Effector memory CD4-positive, alpha-beta T cell (primary cell): ENCODE results near the gene HOXC12.

Source experiments
- DNase-seq, 3 donors: peaks; one replicate each; pipeline ENCODE4 v3.0.0-alpha.2; 2020
- H3K27ac ChIP-seq: 2 replicates; pipeline ENCODE4 v1.7.0; 2013; ENCODE audit warnings: mild to moderate bottlenecking, low read length, moderate library complexity; ENCODE audit not compliant: insufficient read depth, poor library complexity, severe bottlenecking
- H3K27me3 ChIP-seq: replicated peaks from 2 replicates; pipeline ENCODE4 v1.7.0; 2013; ENCODE audit warnings: mild to moderate bottlenecking, low read length; ENCODE audit not compliant: insufficient read depth, control insufficient read depth, poor library complexity, severe bottlenecking
- H3K36me3 ChIP-seq: 2 replicates; pipeline ENCODE4 v1.7.0; 2013; ENCODE audit warnings: mild to moderate bottlenecking, low read length, moderate library complexity; ENCODE audit not compliant: control insufficient read depth, insufficient read depth
- H3K4me1 ChIP-seq: 2 replicates; pipeline ENCODE4 v1.7.0; 2013; ENCODE audit warnings: low read length, mild to moderate bottlenecking; ENCODE audit not compliant: control insufficient read depth, insufficient read depth, poor library complexity, severe bottlenecking
- H3K4me3 ChIP-seq: 2 replicates; pipeline ENCODE4 v1.7.0; 2013; ENCODE audit warnings: low read length, low read depth, mild to moderate bottlenecking; ENCODE audit not compliant: insufficient read depth, poor library complexity, severe bottlenecking
- H3K9me3 ChIP-seq: 2 replicates; pipeline ENCODE4 v1.7.0; 2013; ENCODE audit warnings: mild to moderate bottlenecking, low read length, moderate library complexity; ENCODE audit not compliant: control insufficient read depth

Gene HOXC12

DNA sequence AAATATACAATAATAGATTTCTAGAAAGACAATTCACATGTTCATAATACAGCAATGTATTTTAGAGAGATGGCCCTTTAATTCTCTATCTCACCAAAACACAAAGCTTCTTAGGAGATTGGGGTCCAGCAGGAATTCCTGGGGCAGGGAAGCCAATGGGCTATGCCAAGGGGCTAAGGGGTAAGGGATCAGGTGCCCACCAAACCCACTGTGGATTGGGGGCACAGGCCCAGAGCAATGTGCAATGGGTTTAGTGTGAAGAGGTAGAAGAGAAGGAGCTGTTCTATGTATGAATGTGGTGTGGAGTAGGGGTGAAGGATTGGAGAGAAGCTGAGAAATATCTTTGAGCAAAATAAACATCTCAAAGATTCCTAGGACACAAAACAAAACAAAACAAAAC, 13.5 kb upstream of the HOXC12 start:
- H3K27me3 ChIP-seq: peaks cover 82% of the 10 kb centered on the region
- H3K27ac ChIP-seq: no peak overlapping the region
- no peaks in the 10 kb centered on the region for H3K9me3 ChIP-seq
- no peaks in the 10 kb centered on the region for H3K4me1 ChIP-seq
- H3K4me3 ChIP-seq: no peak overlapping the region
- no peak for DNase-seq
- no peaks in the 10 kb centered on the region for H3K36me3 ChIP-seq

DNA sequence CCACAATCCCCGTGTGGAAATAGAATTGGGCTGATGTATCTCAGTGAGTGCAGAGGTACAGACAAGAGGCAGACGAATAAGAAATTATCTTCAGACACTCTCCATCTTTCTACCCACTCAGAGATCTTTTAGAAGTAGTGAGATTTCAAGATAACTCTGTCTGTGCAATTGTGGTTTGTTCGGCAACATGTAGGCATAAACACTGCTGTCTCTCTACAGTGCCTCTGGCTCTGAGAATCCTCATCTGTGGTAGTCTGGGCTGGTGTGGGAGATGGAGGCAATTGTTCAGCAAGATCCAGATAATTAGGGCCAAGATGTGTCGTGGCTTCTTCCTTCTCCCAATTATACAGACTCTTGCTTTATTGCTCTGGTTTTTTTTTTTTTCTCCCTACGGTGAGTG, 13.0 kb upstream of the HOXC12 start:
- H3K36me3 ChIP-seq: no peaks in the 10 kb centered on the region
- no peaks in the 10 kb centered on the region for H3K4me1 ChIP-seq
- H3K27me3 ChIP-seq: peaks cover 82% of the 10 kb centered on the region
- no peaks in the 10 kb centered on the region for H3K9me3 ChIP-seq
- no peak overlapping the region for H3K27ac ChIP-seq
- H3K4me3 ChIP-seq: no peak overlapping the region
- no peak for DNase-seq

DNA sequence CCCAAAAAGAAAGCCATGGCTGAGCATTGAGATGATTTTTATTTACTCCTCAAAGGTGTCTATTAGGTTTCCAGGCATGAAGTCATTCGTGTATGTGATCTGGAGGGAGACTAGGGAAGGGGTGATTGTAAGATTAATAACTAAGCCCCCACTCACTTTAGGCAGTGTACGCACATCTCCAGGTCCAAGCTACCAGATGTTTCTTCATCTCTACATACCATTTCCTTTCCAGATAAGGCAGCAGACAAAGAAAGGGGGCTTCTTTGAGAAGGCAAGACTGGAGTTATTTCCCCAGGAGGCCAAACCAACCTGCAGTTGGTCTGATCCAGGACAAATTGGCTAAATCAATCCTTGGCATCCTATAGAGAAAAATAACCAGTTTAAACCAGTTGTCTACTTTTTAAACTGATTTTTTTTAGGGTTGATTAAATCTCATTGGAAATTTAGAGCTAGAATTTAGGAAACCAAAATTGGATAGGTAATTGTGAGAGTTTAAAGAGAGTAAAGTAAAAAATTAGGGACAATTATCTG, 12.2 kb upstream of the HOXC12 start:
- no peak for DNase-seq
- Histone ChIP-seq H3K4me3 (no peak overlapping the region), H3K4me1 (no peaks in the 10 kb centered on the region), H3K27me3 (peaks cover 82% of the 10 kb centered on the region), H3K9me3 (no peaks in the 10 kb centered on the region), H3K27ac (no peak overlapping the region), H3K36me3 (no peaks in the 10 kb centered on the region)

DNA sequence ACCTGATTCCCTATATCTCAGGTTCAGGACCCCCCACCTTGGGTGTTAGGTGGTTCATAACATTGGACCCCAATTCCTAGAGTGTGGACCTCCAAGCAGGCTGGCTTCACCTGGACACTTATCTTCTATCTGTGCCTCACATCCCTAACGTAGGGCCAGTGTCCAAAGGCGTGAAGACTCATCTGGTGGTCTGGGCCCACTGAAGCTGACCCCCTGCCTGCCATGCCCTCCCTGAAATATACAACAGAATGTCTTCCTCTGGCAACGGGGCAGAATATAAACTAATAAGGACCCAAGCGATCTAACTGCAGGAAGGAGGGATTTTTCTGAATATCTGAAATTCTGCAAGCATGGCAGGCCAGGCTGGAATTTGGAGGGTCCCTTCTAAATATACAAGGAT, 10.5 kb upstream of the HOXC12 start:
- H3K27ac ChIP-seq: no peak overlapping the region
- no peak overlapping the region for H3K4me3 ChIP-seq
- no peak for DNase-seq
- H3K27me3 ChIP-seq: peaks cover 83% of the 10 kb centered on the region
- H3K4me1 ChIP-seq: no peaks in the 10 kb centered on the region
- no peaks in the 10 kb centered on the region for H3K9me3 ChIP-seq
- H3K36me3 ChIP-seq: no peaks in the 10 kb centered on the region

DNA sequence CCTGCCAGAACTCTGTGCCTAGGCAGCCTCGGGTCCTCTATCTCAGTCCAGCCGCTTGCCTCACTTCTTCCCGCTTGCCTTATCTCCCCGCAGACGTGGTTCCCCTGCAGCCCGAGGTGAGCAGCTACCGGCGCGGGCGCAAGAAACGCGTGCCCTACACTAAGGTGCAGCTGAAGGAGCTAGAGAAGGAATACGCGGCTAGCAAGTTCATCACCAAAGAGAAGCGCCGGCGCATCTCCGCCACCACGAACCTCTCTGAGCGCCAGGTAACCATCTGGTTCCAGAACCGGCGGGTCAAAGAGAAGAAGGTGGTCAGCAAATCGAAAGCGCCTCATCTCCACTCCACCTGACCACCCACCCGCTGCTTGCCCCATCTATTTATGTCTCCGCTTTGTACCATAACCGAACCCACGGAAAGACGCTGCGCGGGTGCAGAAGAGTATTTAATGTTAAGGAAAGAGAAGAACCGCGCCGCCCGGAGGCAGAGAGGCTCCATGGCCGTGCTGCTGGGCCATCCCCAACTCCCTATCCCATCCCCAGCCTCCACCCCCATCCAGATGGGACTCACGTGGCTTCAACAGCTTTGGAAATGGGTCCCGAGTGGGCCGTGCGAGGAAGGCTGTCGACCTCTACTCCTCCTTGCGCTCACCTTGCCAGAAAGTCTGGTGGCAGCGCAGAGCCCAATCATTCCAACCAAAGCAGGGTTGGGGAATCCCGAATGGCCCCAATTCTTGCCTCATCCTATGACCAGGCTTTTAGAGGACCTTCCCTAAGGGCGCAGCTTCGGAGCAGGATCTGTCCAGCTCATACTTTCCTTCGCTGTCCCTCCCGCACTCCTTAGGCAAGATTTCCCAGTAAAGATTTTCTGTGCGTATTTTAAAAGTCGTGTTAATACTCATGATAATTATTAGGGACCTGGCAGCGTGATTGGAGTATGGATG, 9.5 kb upstream of the HOXC12 start:
- Histone ChIP-seq H3K4me3 (no peak overlapping the region), H3K27ac (no peak overlapping the region), H3K9me3 (no peaks in the 10 kb centered on the region), H3K36me3 (no peaks in the 10 kb centered on the region), H3K4me1 (no peaks in the 10 kb centered on the region), H3K27me3 (peaks cover 83% of the 10 kb centered on the region)
- no peak for DNase-seq

DNA sequence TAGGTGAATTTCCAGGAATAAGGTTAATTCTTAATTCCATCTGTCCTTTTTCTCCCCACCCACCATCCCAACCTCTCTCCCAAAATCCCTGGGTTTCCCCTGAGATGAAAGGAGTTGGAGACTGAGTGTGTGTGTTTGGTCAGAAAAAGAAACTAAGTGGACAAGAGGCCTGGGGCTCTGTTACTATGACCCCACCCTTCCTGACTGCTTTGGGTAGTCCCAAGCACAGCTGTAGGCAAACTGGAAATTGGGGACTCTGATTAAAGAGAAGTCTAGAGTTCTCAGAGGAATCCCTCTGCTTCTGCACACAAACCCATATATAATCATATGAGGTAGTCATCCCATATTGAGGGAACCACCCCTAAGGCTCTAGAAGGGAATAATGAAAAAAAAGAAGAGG, 7.0 kb upstream of the HOXC12 start:
- Histone ChIP-seq H3K27ac (no peak overlapping the region), H3K27me3 (peaks cover 95% of the 10 kb centered on the region), H3K9me3 (no peaks in the 10 kb centered on the region), H3K4me3 (no peak overlapping the region), H3K4me1 (peaks cover 2% of the 10 kb centered on the region), H3K36me3 (no peaks in the 10 kb centered on the region)
- no peak for DNase-seq

DNA sequence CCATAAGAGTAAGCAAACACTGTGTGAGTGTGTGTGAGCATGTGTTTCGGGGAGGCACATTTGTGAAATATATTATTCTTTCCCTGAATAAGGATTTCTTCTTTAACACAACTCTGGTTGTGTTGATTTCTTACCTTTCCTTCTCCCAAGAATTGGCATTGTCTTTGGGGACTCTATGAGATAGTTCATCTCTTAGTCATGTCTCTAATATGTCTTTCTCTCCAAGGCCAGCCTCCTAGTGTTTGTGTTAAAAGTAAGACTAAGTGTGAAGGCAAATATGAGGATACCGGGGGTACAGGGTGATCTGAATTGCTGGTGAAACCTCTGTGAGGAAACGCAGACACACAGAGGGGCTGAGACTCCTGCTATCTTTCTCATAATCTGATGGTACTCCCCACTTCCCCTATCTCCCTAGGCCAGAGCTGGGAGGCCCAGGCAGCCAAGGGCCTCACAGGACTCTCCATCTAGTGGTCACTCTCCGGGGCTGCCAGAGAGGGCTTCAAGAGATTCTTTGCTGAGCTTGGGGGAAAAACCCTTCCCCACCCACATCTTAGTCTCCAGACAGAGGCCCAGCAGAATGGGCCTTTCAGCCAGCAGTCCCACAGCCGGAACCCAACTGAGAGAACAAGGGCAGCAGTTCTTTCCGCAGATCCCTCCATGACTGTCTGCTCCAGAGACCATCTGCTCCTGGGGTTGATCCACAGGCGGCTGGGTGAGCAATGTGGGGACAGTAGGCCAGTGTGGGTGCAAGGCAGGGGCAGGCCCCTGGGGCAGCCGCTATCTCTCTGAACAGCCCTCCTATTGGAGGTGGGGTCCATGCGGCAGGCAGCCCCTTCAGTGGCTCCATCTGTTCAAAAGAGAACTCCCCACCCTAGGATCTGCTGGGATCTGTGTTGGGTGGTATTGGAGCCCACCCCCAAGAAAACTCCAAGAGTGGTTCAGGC, 5.8 kb upstream of the HOXC12 start:
- Histone ChIP-seq H3K27me3 (peaks cover 95% of the 10 kb centered on the region), H3K27ac (no peak overlapping the region), H3K36me3 (no peaks in the 10 kb centered on the region), H3K4me1 (peaks cover 6% of the 10 kb centered on the region), H3K9me3 (peaks cover 3% of the 10 kb centered on the region), H3K4me3 (no peak overlapping the region)
- DNase-seq: no peak

DNA sequence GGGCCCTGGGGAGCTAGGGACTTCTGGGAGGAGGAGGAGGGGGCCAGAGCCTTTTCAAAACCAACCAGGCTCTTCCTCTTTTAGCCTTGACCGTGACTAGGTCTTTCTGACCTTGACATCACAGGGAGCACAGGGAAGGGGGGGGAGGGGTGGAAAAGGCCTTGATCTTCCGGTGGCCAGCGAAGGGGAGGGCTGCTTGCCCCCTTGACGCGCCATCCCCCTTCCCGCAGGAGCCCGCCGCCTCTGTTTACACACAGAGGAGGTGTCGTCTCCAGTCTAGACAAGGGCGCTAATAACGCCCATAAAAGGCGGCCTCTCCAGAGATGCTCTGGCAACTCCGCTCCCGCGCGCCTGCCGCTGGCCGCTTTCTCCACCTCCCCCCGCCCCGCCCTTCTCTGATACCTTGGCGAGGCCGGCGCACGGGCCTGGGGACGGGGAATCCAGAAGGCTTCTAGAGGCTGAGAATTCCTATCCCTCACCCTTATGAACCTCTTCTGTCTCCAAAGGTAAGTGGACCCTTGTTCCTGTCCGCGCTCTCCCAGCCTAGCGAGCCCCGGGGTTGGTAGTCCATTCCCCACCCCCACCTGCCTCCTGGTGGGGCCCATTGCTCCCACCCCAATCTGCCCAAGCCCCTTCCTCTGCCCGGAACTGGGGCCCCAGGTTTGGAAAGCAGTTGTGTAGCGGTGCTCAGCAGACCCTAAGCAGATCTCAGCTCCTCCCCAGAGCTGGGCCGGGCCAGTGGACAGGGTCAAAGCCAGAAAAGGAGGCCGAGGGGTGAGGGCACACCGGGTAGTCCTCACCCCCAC, 4.9 kb upstream of the HOXC12 start:
- Histone ChIP-seq H3K4me1 (peaks cover 6% of the 10 kb centered on the region), H3K27ac (no peak overlapping the region), H3K4me3 (no peak overlapping the region), H3K36me3 (no peaks in the 10 kb centered on the region), H3K9me3 (peaks cover 3% of the 10 kb centered on the region), H3K27me3 (peaks cover 95% of the 10 kb centered on the region)
- DNase-seq: no peak

DNA sequence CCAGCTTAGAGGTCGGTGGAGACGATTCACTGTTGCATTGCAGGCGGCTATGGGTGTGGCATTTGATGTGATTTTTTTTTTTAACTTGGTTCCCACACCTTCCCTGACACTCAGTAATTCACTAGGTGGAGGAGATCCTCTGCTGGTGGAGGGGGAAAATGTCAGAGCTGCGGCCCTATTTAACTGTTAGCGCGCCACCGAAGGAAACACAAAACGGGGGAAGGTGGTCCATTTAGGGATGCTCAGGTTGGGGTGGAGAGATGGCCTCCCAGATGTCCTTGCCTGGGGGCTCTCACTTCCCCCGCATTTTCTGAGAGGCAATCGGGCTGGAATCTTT, 4.3 kb upstream of the HOXC12 start:
- no peak for DNase-seq
- Histone ChIP-seq H3K27ac (no peak overlapping the region), H3K27me3 (peaks cover 95% of the 10 kb centered on the region), H3K36me3 (no peaks in the 10 kb centered on the region), H3K4me3 (no peak overlapping the region), H3K4me1 (peaks cover 6% of the 10 kb centered on the region), H3K9me3 (peaks cover 3% of the 10 kb centered on the region)
